Stomach (tissue), 4 donors: ENCODE measurements around the gene CHST2.
A peak's percentile ranks its signal among the peaks of the same experiment; 100 is the strongest.

Experiments used
- EP300 ChIP-seq: sonication (generic); formaldehyde crosslinking; IDR thresholded peaks from one replicate; pipeline ENCODE4 v1.6.1; 2017; ENCODE audit warnings: antibody characterized with exemption
- POLR2AphosphoS5 ChIP-seq, 3 donors: sonication (generic); formaldehyde crosslinking; IDR thresholded peaks; one replicate each; pipeline ENCODE4 v1.6.1; 2016; ENCODE audit warnings: antibody characterized with exemption in 3 of 3
- TF ChIP-seq, protein P1 (sequence below), 7 experiments: fragments of 450-650 bp in 4 of 7; fragments of 200-600 bp in 3 of 7; sonication (generic) in 3 of 7; IDR thresholded peaks; one replicate each; pipeline ENCODE4 v1.5.1; 2016 to 2019; ENCODE audit warnings: antibody characterized with exemption in 7 of 7, control low read depth in 2 of 7, mild to moderate bottlenecking in 1 of 7

DNA sequence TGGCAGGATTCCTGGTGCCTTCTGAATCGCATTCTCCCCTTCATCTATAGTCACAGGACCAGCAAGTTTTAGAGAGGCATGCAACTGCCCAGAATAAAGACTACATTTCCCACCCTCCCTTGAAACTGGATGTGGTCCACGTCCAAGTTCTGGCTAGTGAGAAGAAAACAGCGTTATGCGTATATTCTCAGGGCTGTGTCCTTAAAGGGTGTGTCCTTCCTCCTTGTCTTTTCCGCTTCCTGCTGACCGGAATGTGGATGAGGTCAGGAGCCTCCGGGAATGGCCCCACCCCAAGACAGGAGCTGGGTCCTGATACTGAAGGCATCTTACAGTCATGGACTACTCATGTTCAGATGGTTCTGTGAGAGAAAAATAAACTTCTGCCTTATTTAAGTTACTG is 20.2 kb downstream of the CHST2 start:
- TF ChIP-seq EP300 (no peak), POLR2AphosphoS5 (IDR thresholded peaks at IDR 0.05) (peak in 1 of 3 donors; percentile 20)
- TF ChIP-seq, protein P1, sequence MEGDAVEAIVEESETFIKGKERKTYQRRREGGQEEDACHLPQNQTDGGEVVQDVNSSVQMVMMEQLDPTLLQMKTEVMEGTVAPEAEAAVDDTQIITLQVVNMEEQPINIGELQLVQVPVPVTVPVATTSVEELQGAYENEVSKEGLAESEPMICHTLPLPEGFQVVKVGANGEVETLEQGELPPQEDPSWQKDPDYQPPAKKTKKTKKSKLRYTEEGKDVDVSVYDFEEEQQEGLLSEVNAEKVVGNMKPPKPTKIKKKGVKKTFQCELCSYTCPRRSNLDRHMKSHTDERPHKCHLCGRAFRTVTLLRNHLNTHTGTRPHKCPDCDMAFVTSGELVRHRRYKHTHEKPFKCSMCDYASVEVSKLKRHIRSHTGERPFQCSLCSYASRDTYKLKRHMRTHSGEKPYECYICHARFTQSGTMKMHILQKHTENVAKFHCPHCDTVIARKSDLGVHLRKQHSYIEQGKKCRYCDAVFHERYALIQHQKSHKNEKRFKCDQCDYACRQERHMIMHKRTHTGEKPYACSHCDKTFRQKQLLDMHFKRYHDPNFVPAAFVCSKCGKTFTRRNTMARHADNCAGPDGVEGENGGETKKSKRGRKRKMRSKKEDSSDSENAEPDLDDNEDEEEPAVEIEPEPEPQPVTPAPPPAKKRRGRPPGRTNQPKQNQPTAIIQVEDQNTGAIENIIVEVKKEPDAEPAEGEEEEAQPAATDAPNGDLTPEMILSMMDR (IDR thresholded peaks at IDR 0.05) = no peak
